M059J (cell line): ENCODE measurements around the gene SLIT3. TPM values are rescaled to one million over a fixed set of nuclear protein-coding genes. Genes with fewer than 3 reads are reported as not detected.
"Not testable (repeated sequence)": the region's sequence is repeated elsewhere in the genome, so short reads cannot be mapped to it uniquely, and the experiment has no call there.

ENCODE experiments used
- DNase-seq: peaks from one replicate; pipeline ENCODE4 v3.0.0-alpha.2; 2012; ENCODE audit warnings: low read depth
- total RNA-seq: library from RNA; depleted of rRNA; stranded (reverse); fragments of >200 nt; shearing (Covaris generic); gene quantifications from 2 replicates; pipeline ENCODE4 v1.2.3, GENCODE V29; 2014

The SLIT3 gene
- total RNA-seq, 1 experiment from 2014 or later: 0.17 TPM

GRCh38 chr5:169105582-169105981 is 195.4 kb downstream of the SLIT3 start:
- not testable (repeated sequence) for DNase-seq

- no peak for DNase-seq
Measured at GRCh38 chr5:169104937-169105494, 195.9 kb downstream of the SLIT3 start.

DNA sequence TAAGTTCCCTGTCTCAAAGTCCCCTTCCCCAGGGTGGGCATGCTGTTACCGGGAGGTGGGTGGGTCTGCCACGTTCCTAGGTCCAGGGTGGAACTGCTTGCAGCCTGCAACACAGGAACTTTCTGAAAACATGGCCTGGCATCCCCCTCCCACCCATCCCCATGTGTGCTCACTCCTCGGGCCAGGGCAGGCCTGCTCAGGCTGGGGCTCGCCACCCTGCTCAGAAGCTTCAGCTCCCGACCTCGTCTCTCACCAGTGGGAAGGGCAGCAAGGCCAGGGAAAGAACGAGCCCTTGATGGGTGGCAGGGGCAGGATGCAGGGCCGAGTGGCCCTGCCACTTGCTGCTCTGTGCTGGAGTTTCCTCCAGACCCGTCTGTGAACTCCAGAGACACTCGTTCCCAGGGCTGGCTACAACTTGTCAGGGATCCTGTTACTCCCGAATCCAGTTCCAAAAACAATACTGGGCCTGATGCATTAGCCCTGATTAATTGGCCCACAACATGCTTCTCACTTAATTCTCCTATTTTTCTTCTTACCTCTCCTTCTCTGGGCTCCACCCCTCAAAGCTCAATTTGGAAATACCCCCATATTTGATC is 197.3 kb downstream of the SLIT3 start:
- no peak for DNase-seq

DNA sequence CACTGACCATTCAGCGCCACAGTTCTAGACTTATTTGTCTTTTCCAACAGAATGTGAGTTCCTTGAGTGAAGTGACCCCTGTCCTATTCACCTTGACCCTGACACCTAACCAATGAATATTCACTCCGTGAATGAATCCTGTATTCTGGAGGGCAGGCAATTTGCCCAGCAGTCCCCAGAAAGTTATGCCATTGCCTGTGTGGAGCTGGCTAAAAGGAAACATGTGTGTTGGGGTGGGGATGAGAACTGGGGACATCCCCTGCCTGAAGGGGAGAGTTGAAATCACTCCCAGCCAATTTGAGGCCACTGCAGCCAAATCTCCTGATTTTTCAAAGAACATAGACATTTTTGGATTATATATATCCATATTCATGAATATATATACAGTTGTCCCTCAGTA is 199.0 kb downstream of the SLIT3 start:
- no peak for DNase-seq

GRCh38 chr5:169100735-169101075 is 200.2 kb downstream of the SLIT3 start:
- DNase-seq: peak; percentile 91

- peak; percentile 47 for DNase-seq
Measured at GRCh38 chr5:169099801-169100734, 200.9 kb downstream of the SLIT3 start.

DNA sequence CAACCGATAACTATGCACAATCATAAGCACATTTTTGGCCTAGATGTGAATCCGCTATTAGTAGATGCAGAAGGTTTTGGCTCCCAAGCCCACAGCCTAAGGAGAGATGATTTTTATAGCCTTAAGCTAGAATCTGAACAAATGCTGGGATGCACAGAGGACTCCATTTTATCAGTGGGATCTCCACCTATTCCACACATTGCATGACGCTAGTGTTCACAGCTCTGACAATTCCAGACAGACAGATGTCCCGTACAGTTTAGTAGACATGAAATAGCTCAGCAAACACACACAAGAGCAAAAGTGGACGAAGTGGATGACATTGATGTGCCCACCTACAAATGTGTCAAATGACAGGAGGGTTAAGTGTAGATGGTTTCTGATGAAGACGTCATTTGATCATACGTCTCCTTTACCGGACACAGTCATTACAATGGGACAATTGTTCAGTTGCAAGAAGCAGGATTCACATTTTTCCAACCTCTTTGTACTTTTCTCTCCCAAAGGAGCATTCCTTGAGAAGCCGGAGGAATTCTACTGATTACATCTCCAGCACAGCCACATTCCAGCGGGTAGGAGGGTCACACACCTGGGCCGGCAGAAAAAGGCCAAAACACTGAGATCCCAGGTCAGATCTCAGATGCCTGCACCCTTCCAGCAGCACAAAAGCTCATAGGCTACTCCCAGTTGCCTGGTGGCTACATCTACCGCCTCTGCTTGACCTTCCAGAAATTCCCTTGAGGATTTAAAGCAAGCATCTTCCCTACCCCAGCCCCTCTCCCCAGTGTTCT is 202.4 kb downstream of the SLIT3 start:
- DNase-seq: no peak

GRCh38 chr5:169097374-169098326 is 203.3 kb downstream of the SLIT3 start:
- peak; percentile 40 for DNase-seq

- DNase-seq: no peak
Measured at GRCh38 chr5:169095976-169096375, 205.0 kb downstream of the SLIT3 start.

GRCh38 chr5:169095410-169095960 is 205.5 kb downstream of the SLIT3 start:
- peak; percentile 8 for DNase-seq

- peak; percentile 70 for DNase-seq
Measured at GRCh38 chr5:169094586-169095409, 206.1 kb downstream of the SLIT3 start.

DNA sequence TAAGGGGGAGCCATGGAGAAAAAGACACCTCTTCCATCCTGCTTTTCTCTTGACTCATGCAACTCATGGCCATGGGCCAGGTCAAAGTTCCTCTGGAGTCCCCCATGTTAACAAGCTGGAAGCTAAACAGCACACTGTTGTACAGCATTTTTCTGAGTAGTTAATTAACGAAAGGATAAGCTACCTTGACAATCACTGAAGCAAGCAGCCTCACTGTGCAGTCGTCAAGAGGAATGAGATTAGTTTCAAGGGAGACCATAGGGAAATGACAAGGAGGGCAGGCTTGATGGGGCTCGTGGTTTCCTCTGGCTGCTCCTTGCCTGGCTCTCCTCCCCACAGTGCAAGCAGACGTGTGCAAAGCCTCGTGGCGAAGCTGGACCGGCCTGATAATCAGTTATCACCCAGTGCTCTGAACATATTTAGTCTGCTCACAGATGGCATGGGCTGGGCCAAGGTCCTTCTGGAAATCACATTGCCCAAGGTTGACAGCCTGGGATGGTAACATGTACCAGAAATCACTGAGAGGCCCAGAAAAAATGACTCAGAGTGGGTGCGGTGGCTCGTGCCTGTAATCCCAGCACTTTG is 209.5 kb downstream of the SLIT3 start:
- no peak for DNase-seq

DNA sequence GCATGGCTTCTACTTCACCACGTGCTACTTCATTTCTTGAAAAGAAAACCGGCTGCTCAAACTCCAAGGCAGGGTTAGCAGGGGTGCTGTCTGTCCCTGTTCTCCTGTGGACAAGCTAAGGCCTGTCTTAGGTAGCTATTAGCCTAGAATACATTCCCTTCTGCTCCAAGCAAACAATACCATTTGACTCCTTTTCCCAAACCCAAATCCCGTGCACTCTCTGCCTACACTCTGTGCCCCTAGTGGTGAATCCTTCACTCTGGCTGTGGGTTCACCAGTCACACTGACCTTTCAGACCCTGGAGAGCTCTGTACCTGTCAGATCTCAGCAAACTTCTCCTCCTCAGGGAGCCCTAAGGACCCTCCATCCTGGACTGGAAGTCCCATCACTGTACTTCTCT is 211.6 kb downstream of the SLIT3 start:
- no peak for DNase-seq

GRCh38 chr5:169088028-169088725 is 212.8 kb downstream of the SLIT3 start:
- DNase-seq: no peak

- DNase-seq: no peak
Measured at GRCh38 chr5:169085636-169086035, 215.3 kb downstream of the SLIT3 start.

DNA sequence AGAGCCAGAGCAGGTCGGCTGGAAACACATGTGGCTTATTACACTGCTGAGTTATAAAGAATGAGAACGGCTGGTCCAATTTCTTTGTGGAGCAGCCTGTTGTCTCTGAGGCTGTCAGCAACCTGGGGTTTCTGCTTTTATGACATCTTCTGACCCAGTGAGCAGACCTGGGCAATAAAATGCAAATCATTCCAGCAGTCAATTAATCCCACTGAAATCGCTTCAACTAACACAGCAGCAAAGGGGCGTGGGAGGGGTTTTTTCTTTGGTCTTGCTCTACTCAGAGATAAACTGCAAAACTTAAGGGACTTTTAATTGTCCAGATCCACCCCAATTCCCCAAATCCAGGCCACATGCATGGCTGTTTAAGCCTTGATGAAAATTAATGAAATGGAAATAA is 215.7 kb downstream of the SLIT3 start:
- no peak for DNase-seq

DNA sequence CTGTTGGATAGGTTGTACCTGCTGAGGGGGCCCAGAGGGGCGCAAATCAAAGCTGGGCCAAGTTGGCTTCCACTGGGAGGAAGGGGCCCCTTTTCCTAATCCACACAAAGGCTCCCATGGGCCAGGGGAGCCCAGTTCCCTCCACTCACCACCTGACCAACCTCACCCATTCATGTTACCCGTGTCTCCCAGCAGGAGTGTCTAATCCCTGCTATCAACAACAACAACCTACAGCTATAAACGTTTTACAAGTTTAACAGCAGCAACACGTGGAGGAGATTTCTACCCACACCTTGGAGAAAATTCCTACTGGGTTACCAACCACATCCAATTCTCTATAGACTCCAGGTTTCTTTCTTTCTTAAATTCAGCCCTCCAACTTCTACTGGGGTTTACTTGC is 216.2 kb downstream of the SLIT3 start:
- no peak for DNase-seq

DNA sequence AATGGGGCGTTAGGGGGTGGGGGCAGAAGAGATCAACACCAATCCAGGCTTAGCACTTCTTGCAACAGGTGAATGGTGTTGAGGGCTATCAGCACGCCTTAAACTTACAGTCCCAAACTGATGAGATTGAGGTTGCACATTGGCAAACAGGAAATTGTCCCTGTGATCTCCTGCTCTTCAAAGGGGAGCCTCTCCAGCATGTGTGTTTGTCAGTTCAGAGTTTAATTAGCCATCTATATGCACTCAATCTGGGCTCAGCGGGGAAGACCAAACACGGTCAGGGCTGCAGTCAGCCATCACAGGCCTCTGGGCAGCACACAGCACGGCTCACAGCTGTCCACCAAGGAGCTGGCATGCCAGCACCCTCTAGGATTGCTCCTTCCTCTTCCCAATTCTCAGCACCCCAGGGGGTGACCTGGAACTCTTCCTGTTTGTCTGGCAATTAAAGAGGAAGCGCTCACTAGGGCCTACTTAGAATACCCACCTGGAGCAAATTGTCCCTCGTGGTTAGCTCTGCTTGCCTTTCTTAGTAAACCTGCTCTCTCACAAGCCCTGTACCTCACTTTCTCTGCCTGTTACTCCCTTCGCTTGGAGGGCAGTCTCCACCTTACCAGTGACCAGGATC is 217.4 kb downstream of the SLIT3 start:
- no peak for DNase-seq
